Astrocyte of the cerebellum (primary cell): ENCODE measurements around the gene TTN.
A peak's percentile ranks its signal among the peaks of the same experiment; 100 is the strongest.

ENCODE experiments used
- DNase-seq: peaks from one replicate; pipeline ENCODE4 v3.0.0-alpha.2; 2011; ENCODE audit warnings: low read depth
- H3K4me3 ChIP-seq: 2 replicates; pipeline ENCODE4 v1.5.1; 2011; ENCODE audit warnings: mild to moderate bottlenecking, low read depth, low read length, moderate library complexity
- in situ Hi-C: cut with HindIII; loops from 2 replicates; pipeline ENCODE4 v1.10.0; 2017; ENCODE audit warnings: low sequenced_read_pairs
- TF ChIP-seq, protein P1 (sequence below): IDR thresholded peaks from 2 replicates; pipeline ENCODE4 v1.5.1; 2012; ENCODE audit warnings: low read length, low read depth, moderate library complexity, mild to moderate bottlenecking; ENCODE audit errors: missing control alignments

The TTN gene

DNA sequence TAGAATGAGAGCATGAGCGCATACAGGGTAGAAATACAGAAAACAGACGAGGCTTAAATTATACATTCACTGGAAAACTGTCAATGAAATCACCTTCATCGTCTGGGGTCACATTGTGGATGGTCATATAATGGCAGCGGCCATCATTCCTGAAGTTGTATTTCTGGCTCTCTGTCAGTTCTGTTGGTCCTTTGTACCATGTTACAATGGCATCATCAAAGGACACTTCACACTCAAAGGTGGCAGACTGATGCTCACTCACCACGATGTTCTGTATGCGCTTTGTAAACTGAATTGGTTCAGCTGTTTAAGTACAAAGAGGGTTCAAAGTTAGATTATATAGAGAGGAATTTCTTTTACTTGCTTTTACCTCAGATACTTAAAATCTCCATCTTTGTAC is 104.9 kb downstream of the TTN start:
- no peak overlapping the region for H3K4me3 ChIP-seq
- TF ChIP-seq, protein P1, sequence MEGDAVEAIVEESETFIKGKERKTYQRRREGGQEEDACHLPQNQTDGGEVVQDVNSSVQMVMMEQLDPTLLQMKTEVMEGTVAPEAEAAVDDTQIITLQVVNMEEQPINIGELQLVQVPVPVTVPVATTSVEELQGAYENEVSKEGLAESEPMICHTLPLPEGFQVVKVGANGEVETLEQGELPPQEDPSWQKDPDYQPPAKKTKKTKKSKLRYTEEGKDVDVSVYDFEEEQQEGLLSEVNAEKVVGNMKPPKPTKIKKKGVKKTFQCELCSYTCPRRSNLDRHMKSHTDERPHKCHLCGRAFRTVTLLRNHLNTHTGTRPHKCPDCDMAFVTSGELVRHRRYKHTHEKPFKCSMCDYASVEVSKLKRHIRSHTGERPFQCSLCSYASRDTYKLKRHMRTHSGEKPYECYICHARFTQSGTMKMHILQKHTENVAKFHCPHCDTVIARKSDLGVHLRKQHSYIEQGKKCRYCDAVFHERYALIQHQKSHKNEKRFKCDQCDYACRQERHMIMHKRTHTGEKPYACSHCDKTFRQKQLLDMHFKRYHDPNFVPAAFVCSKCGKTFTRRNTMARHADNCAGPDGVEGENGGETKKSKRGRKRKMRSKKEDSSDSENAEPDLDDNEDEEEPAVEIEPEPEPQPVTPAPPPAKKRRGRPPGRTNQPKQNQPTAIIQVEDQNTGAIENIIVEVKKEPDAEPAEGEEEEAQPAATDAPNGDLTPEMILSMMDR: no peak
- no peak for DNase-seq
- in situ Hi-C loops: no loop called here

DNA sequence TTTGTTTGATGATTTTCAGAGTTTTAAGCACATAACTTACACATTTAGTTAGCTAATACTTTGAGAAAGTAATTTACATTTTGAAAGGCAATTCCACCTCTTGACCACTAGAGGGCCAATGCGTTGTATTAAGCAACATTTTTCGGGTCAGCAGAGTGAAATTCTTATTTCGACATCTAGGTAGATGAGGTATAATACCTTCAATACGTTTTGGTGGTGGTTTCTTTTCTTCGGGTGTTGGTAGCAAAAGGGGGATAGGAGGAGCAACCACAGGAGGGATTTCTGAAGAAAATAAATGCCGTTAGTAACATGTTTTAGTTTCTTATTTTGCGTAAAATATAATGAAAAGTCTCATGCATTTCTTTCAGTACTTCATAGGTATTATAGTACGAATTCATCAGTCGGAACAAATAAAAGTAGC is 106.3 kb downstream of the TTN start:
- in situ Hi-C loops: no loop called here
- DNase-seq: no peak
- no peak overlapping the region for H3K4me3 ChIP-seq
- TF ChIP-seq, protein P1: peak; percentile 86

GRCh38 chr2:178700136-178700535 is 107.1 kb downstream of the TTN start:
- no peak overlapping the region for H3K4me3 ChIP-seq
- DNase-seq: peak; percentile 8
- TF ChIP-seq, protein P1: no peak
- in situ Hi-C loops: no loop called here

DNA sequence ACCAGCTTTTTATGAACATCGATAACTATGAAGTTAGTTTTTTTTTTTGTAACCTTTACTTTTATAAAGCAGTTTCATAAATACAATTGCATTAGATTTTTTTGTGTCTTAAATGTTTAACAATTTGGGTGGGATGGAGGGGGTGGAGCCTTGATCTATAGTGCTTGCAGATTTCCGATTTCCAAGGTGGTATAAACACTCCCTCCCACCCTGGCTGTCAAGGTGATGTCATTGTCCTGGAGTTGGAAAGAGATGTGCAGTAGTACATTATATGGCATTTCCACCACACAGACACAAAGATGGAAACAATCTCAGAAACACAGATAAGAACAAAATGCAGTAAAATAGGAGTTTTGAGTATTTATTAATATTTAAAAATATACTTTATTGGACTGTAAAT is 114.4 kb downstream of the TTN start:
- no peak overlapping the region for H3K4me3 ChIP-seq
- TF ChIP-seq, protein P1: no peak
- DNase-seq: no peak
- in situ Hi-C loops: no loop called here

- TF ChIP-seq, protein P1: no peak
- no peak for DNase-seq
- no peak overlapping the region for H3K4me3 ChIP-seq
- in situ Hi-C loops: no loop called here
Measured at GRCh38 chr2:178689808-178690207, 117.4 kb downstream of the TTN start.

GRCh38 chr2:178683877-178684276 is 123.3 kb downstream of the TTN start:
- H3K4me3 ChIP-seq: no peak overlapping the region
- in situ Hi-C loops: no loop called here
- TF ChIP-seq, protein P1: no peak
- no peak for DNase-seq

- no peak overlapping the region for H3K4me3 ChIP-seq
- DNase-seq: no peak
- in situ Hi-C loops: no loop called here
- TF ChIP-seq, protein P1: no peak
Measured at GRCh38 chr2:178681081-178681480, 126.1 kb downstream of the TTN start.
